Panc1 (cell line): Measurements from ENCODE around the gene ZFAND3. TPM values are rescaled to one million over a fixed set of nuclear protein-coding genes. Genes with fewer than 3 reads are reported as not detected.

ENCODE experiments used
- ATAC-seq: fragments of 200-7000 bp; cut with Tn5 transposase; 2 replicates; pipeline ENCODE4 v1.9.1; 2020; ENCODE audit warnings: mild to moderate bottlenecking, moderate library complexity
- BruUV-seq: library from RNA; stranded (reverse); fragments of 400-500 nt; replicated peaks from 2 replicates; lab custom pipeline; 2021; lab: Mats Ljungman, UMichigan
- CTCF ChIA-PET: fragments of 300-600 bp; sonication (Branson Sonifier 250); formaldehyde crosslinking; loops from one replicate; lab custom pipeline; 2022; ENCODE audit warnings: antibody characterized with exemption; lab: Charles Lee
- POLR2A ChIA-PET: fragments of 300-600 bp; sonication (Branson Sonifier 250); formaldehyde crosslinking; loops from one replicate; lab custom pipeline; 2022; ENCODE audit warnings: antibody characterized with exemption; lab: Charles Lee
- DNase-seq: peaks from one replicate; pipeline ENCODE4 v3.0.0-alpha.2; 2010; ENCODE audit warnings: low read depth, low spot score
- H3K27ac ChIP-seq: 2 replicates; pipeline ENCODE4 v1.5.1; 2011; ENCODE audit warnings: mild to moderate bottlenecking, low read length, inconsistent platforms
- H3K27me3 ChIP-seq: fragments of 200-500 bp; sonication (Bioruptor generic); 2 replicates; pipeline ENCODE4 v1.6.0; 2014; ENCODE audit warnings: low read length, inconsistent platforms; ENCODE audit not compliant: control insufficient read depth, insufficient read depth
- H3K36me3 ChIP-seq: fragments of 200-500 bp; sonication (Bioruptor generic); 2 replicates; pipeline ENCODE4 v1.5.1; 2014; ENCODE audit warnings: inconsistent platforms, mild to moderate bottlenecking, low read length, moderate library complexity; ENCODE audit not compliant: control insufficient read depth, insufficient read depth
- H3K4me1 ChIP-seq: 2 replicates; pipeline ENCODE4 v1.5.1; 2011; ENCODE audit warnings: inconsistent platforms, mild to moderate bottlenecking, low read length, moderate library complexity; ENCODE audit not compliant: control insufficient read depth, insufficient read depth
- H3K4me3 ChIP-seq, 2 experiments: 2 replicates each; pipeline ENCODE4 v1.5.1; 2011 to 2012; ENCODE audit warnings: low read depth in 2 of 2, low read length in 2 of 2, mild to moderate bottlenecking in 2 of 2, inconsistent platforms in 1 of 2, moderate library complexity in 1 of 2
- H3K9me3 ChIP-seq: fragments of 200-500 bp; sonication (Bioruptor generic); 2 replicates; pipeline ENCODE4 v1.5.1; 2014; ENCODE audit warnings: low read depth, mild to moderate bottlenecking, inconsistent platforms, low read length, moderate library complexity; ENCODE audit not compliant: control insufficient read depth, insufficient read depth
- POLR2AphosphoS5 ChIP-seq: IDR thresholded peaks from 2 replicates; pipeline ENCODE4 v1.6.1; 2012; ENCODE audit warnings: mild to moderate bottlenecking, low read depth, low read length, moderate library complexity
- SIN3A ChIP-seq: IDR thresholded peaks from 2 replicates; pipeline ENCODE4 v1.6.1; 2012; ENCODE audit warnings: low read depth, mild to moderate bottlenecking, low read length, moderate library complexity, borderline replicate concordance; ENCODE audit not compliant: insufficient read depth
- TCF7L2 ChIP-seq: IDR thresholded peaks from 2 replicates; pipeline ENCODE4 v1.6.1; 2011; ENCODE audit warnings: mild to moderate bottlenecking, low read depth, low read length, inconsistent platforms
- in situ Hi-C: cut with HindIII; loops from 2 replicates; pipeline ENCODE4 v1.10.0; 2016; ENCODE audit warnings: low sequenced_read_pairs, low pct_unique_long_range_greater_than_20kb
- intact Hi-C: fragments of 100-400 bp; cut with micrococcal nuclease; formaldehyde crosslinking; loops from one replicate; pipeline ENCODE4 v1.10.0; 2022; ENCODE audit not compliant: unreplicated experiment
- total RNA-seq: library from RNA; stranded (reverse); gene quantifications from one replicate; pipeline ENCODE4 v1.2.1, GENCODE V29; 2021; ENCODE audit not compliant: unreplicated experiment
- TF ChIP-seq, protein P1 (sequence below): fragments of 450-650 bp; IDR thresholded peaks from 2 replicates; pipeline ENCODE4 v1.5.1; 2017; ENCODE audit warnings: mild to moderate bottlenecking
- TF ChIP-seq, protein P2 (sequence below), 2 experiments: IDR thresholded peaks; 2 replicates each; pipeline ENCODE4 v1.6.1; 2011 to 2012; ENCODE audit warnings: low read depth in 2 of 2, control low read depth in 1 of 2, low read length in 1 of 2, mild to moderate bottlenecking in 1 of 2, moderate library complexity in 1 of 2; ENCODE audit not compliant: insufficient read depth in 1 of 2

The ZFAND3 gene
- total RNA-seq, 1 experiment from 2014 or later = 95.9 TPM

DNA sequence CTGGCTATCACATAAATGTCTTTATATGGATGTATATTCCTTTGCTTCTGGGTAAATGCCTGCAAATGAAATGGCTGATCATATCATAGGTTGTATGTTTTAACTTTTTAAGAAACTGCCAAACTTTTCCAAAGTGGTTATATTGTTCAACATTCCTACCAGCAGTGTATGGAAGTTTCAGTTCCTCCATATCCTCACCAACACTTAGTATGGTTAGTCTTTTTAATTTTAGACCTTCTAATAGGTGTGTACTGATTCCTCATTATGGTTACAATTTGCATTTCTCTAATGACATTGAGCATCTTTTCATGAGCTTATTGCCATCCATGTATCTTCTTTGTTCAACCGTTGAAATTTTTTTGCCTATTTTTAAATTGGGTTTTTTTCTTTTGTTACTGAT lies 155.4 kb downstream of the ZFAND3 start:
- no peaks in the 10 kb centered on the region for H3K36me3 ChIP-seq
- CTCF ChIA-PET = no interaction called here
- no peak overlapping the region for H3K27ac ChIP-seq
- H3K4me1 ChIP-seq = peaks cover 6% of the 10 kb centered on the region
- ATAC-seq (no peak), DNase-seq (no peak)
- H3K27me3 ChIP-seq = no peaks in the 10 kb centered on the region
- no peak for TF ChIP-seq TCF7L2
- TF ChIP-seq, protein P1, sequence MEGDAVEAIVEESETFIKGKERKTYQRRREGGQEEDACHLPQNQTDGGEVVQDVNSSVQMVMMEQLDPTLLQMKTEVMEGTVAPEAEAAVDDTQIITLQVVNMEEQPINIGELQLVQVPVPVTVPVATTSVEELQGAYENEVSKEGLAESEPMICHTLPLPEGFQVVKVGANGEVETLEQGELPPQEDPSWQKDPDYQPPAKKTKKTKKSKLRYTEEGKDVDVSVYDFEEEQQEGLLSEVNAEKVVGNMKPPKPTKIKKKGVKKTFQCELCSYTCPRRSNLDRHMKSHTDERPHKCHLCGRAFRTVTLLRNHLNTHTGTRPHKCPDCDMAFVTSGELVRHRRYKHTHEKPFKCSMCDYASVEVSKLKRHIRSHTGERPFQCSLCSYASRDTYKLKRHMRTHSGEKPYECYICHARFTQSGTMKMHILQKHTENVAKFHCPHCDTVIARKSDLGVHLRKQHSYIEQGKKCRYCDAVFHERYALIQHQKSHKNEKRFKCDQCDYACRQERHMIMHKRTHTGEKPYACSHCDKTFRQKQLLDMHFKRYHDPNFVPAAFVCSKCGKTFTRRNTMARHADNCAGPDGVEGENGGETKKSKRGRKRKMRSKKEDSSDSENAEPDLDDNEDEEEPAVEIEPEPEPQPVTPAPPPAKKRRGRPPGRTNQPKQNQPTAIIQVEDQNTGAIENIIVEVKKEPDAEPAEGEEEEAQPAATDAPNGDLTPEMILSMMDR = no peak
- TF ChIP-seq SIN3A = no peak
- POLR2A ChIA-PET = no interaction called here
- no peak overlapping the region for H3K4me3 ChIP-seq
- BruUV-seq = no TSS peak
- in situ Hi-C loops (no loop called here), intact Hi-C loops (no loop called here)
- peaks cover 8% of the 10 kb centered on the region; the same call in 1 of the 2 replicates for H3K9me3 ChIP-seq

DNA sequence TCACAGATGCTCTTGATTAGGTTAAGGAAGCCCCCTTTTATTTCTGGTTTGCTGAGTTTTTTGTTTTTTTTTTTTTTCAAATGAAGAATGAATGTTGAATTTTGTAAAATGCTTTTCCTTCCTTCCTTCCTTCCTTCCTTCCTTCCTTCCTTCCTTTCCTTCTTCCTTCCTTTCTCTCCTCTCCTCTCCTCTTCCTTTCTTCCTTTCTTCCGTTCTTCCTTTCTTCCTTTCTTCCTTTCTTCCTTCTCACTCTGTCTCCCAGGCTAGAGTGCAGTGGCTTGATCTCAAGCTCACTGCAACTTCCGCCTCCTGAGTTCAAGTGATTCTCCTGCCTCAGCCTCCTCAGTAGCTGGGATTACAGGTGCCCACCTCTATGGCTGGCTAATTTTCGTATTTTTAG lies 158.2 kb downstream of the ZFAND3 start:
- no peak for ATAC-seq
- TF ChIP-seq, protein P2, sequence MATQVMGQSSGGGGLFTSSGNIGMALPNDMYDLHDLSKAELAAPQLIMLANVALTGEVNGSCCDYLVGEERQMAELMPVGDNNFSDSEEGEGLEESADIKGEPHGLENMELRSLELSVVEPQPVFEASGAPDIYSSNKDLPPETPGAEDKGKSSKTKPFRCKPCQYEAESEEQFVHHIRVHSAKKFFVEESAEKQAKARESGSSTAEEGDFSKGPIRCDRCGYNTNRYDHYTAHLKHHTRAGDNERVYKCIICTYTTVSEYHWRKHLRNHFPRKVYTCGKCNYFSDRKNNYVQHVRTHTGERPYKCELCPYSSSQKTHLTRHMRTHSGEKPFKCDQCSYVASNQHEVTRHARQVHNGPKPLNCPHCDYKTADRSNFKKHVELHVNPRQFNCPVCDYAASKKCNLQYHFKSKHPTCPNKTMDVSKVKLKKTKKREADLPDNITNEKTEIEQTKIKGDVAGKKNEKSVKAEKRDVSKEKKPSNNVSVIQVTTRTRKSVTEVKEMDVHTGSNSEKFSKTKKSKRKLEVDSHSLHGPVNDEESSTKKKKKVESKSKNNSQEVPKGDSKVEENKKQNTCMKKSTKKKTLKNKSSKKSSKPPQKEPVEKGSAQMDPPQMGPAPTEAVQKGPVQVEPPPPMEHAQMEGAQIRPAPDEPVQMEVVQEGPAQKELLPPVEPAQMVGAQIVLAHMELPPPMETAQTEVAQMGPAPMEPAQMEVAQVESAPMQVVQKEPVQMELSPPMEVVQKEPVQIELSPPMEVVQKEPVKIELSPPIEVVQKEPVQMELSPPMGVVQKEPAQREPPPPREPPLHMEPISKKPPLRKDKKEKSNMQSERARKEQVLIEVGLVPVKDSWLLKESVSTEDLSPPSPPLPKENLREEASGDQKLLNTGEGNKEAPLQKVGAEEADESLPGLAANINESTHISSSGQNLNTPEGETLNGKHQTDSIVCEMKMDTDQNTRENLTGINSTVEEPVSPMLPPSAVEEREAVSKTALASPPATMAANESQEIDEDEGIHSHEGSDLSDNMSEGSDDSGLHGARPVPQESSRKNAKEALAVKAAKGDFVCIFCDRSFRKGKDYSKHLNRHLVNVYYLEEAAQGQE (IDR thresholded peaks at IDR 0.05; ENCODE audit: insufficient read depth in 1 of 2, low read depth in 2 of 2, low read length in 1 of 2) = no peak
- TF ChIP-seq, protein P1 = no peak
- TF ChIP-seq POLR2AphosphoS5 (no peak), TCF7L2 (no peak)
- DNase-seq = no peak
- H3K27me3 ChIP-seq = no peaks in the 10 kb centered on the region
- H3K4me3 ChIP-seq = no peak overlapping the region
- H3K27ac ChIP-seq = no peak overlapping the region
- POLR2A ChIA-PET = no interaction called here
- peaks cover 8% of the 10 kb centered on the region; the same call in 1 of the 2 replicates for H3K9me3 ChIP-seq
- CTCF ChIA-PET = no interaction called here
- in situ Hi-C loops (no loop called here), intact Hi-C loops (no loop called here)
- peaks cover 9% of the 10 kb centered on the region for H3K4me1 ChIP-seq
- no peaks in the 10 kb centered on the region for H3K36me3 ChIP-seq
- BruUV-seq = no TSS peak
